OCI-LY3 (cell line): Measurements from ENCODE around the gene LRCH3.

Source experiments
- H2AFZ ChIP-seq: fragments of 200-600, 300-600 bp; shearing (Covaris generic); 2 replicates; pipeline ENCODE4 v1.6.0; 2014; ENCODE audit warnings: antibody characterized with exemption, low read depth, low read length
- H3K27ac ChIP-seq: fragments of 200-600, 300-600 bp; sonication (generic); 2 replicates; pipeline ENCODE4 v1.5.1; 2014; ENCODE audit warnings: mild to moderate bottlenecking, low read length, moderate library complexity, mixed read lengths
- H3K27me3 ChIP-seq: fragments of 200-600, 300-600 bp; sonication (generic); 2 replicates; pipeline ENCODE4 v1.6.1; 2014; ENCODE audit warnings: low read depth, low read length, mixed read lengths
- H3K36me3 ChIP-seq: fragments of 200-600, 300-600 bp; sonication (generic); replicated peaks from 2 replicates; pipeline ENCODE3; 2014; ENCODE audit warnings: low read depth, low read length, mixed read lengths
- H3K4me1 ChIP-seq: fragments of 300-600, 200-600 bp; sonication (generic); 2 replicates; pipeline ENCODE4 v1.6.1; 2014; ENCODE audit warnings: low read length, mixed read lengths
- H3K4me2 ChIP-seq: fragments of 200-600, 300-600 bp; sonication (generic); 2 replicates; pipeline ENCODE4 v1.6.1; 2014; ENCODE audit warnings: low read length, mixed read lengths
- H3K4me3 ChIP-seq: fragments of 300-600, 200-600 bp; sonication (generic); 2 replicates; pipeline ENCODE4 v1.5.1; 2014; ENCODE audit warnings: antibody characterized with exemption, mild to moderate bottlenecking, low read length, moderate library complexity
- H3K79me2 ChIP-seq: fragments of 300-600, 200-600 bp; shearing (Covaris generic); 2 replicates; pipeline ENCODE4 v1.6.1; 2014; ENCODE audit warnings: mild to moderate bottlenecking, low read length, mixed read lengths
- H3K9ac ChIP-seq: fragments of 300-600, 200-600 bp; shearing (Covaris generic); 2 replicates; pipeline ENCODE4 v1.6.0; 2014; ENCODE audit warnings: mild to moderate bottlenecking, low read length, moderate library complexity
- H3K9me3 ChIP-seq: fragments of 200-600, 300-600 bp; shearing (Covaris generic); 2 replicates; pipeline ENCODE4 v1.6.1; 2014; ENCODE audit warnings: low read length, mixed read lengths; ENCODE audit not compliant: insufficient read depth
- H4K20me1 ChIP-seq: fragments of 200-600, 300-600 bp; sonication (generic); 2 replicates; pipeline ENCODE4 v1.6.1; 2016; ENCODE audit warnings: low read length, mixed read lengths; ENCODE audit not compliant: insufficient read depth
- CTCF ChIP-seq: fragments of 200-600, 300-600 bp; sonication (generic); IDR thresholded peaks from 2 replicates; pipeline ENCODE4 v1.5.1; 2014; ENCODE audit warnings: antibody characterized with exemption, low read length, low read depth
- EZH2phosphoT487 ChIP-seq: fragments of 200-600 bp; shearing (Covaris generic); IDR thresholded peaks from 2 replicates; pipeline ENCODE4 v1.6.1; 2018; ENCODE audit warnings: antibody characterized with exemption, mixed run types, low read depth

LRCH3 gene

GRCh38 chr3:197809356-197810020 is 18.4 kb downstream of the LRCH3 start:
- H3K4me2 ChIP-seq: no peak overlapping the region

GRCh38 chr3:197810901-197811300 is 19.8 kb downstream of the LRCH3 start:
- no peak overlapping the region for H3K27ac ChIP-seq
- no peak overlapping the region for H3K4me2 ChIP-seq
- H3K4me1 ChIP-seq: no peaks in the 10 kb centered on the region
- TF ChIP-seq CTCF: no peak
- TF ChIP-seq EZH2phosphoT487: no peak
- no peaks in the 10 kb centered on the region for H3K9me3 ChIP-seq
- H2AFZ ChIP-seq: no peak overlapping the region
- H3K9ac ChIP-seq: no peak overlapping the region
- H3K36me3 ChIP-seq: no peaks in the 10 kb centered on the region
- H3K27me3 ChIP-seq: no peaks in the 10 kb centered on the region
- H4K20me1 ChIP-seq: peaks cover 41% of the 10 kb centered on the region
- peaks cover 73% of the 10 kb centered on the region for H3K79me2 ChIP-seq
- no peak overlapping the region for H3K4me3 ChIP-seq

More at GRCh38 chr3:197809356-197810020, 18.4 kb downstream of the LRCH3 start:
- Histone ChIP-seq H2AFZ (no peak overlapping the region), H3K79me2 (peaks cover 84% of the 10 kb centered on the region), H3K4me1 (no peaks in the 10 kb centered on the region), H3K9ac (no peak overlapping the region), H3K27ac (no peak overlapping the region), H3K9me3 (no peaks in the 10 kb centered on the region), H3K4me3 (no peak overlapping the region), H4K20me1 (peaks cover 42% of the 10 kb centered on the region), H3K27me3 (no peaks in the 10 kb centered on the region), H3K36me3 (no peaks in the 10 kb centered on the region)
- TF ChIP-seq CTCF: no peak
- TF ChIP-seq EZH2phosphoT487: no peak

- H3K27me3 ChIP-seq: no peaks in the 10 kb centered on the region
- TF ChIP-seq EZH2phosphoT487 (no peak), CTCF (no peak)
- H3K4me2 ChIP-seq: no peak overlapping the region
- H3K4me3 ChIP-seq: no peak overlapping the region
- peaks cover 70% of the 10 kb centered on the region for H3K79me2 ChIP-seq
- H3K27ac ChIP-seq: no peak overlapping the region
- no peaks in the 10 kb centered on the region for H3K4me1 ChIP-seq
- no peak overlapping the region for H2AFZ ChIP-seq
- H4K20me1 ChIP-seq: peaks cover 41% of the 10 kb centered on the region
- H3K9me3 ChIP-seq: no peaks in the 10 kb centered on the region
- H3K36me3 ChIP-seq: no peaks in the 10 kb centered on the region
- H3K9ac ChIP-seq: no peak overlapping the region
Measured at GRCh38 chr3:197811343-197811742, 20.3 kb downstream of the LRCH3 start.

- no peak overlapping the region for H3K27ac ChIP-seq
- no peak for TF ChIP-seq CTCF
- TF ChIP-seq EZH2phosphoT487: no peak
- peaks cover 48% of the 10 kb centered on the region for H3K79me2 ChIP-seq
- H3K36me3 ChIP-seq: no peaks in the 10 kb centered on the region
- H3K4me3 ChIP-seq: no peak overlapping the region
- no peak overlapping the region for H3K4me2 ChIP-seq
- H3K9ac ChIP-seq: no peak overlapping the region
- no peaks in the 10 kb centered on the region for H3K27me3 ChIP-seq
- H3K4me1 ChIP-seq: no peaks in the 10 kb centered on the region
- H4K20me1 ChIP-seq: peaks cover 23% of the 10 kb centered on the region
- no peak overlapping the region for H2AFZ ChIP-seq
- H3K9me3 ChIP-seq: no peaks in the 10 kb centered on the region
Measured at GRCh38 chr3:197814372-197814771, 23.3 kb downstream of the LRCH3 start.
